Measurements from ENCODE around the gene AZU1.

- TF ChIP-seq POLR2A (IDR thresholded peaks at IDR 0.05; ENCODE audit: low read length) (no peak), GATA1 (IDR thresholded peaks at IDR 0.05; ENCODE audit: low read depth, low read length) (no peak)
These were observed 22.5 kb upstream of the AZU1 start for GRCh38 chr19:805166-805551.

Data from erythroblast (primary cell).